Measurements from ENCODE around the gene ANKRD55.
"Not testable (repeated sequence)": the region's sequence is repeated elsewhere in the genome, so short reads cannot be mapped to it uniquely, and the experiment has no call there.

ANKRD55 gene

DNA sequence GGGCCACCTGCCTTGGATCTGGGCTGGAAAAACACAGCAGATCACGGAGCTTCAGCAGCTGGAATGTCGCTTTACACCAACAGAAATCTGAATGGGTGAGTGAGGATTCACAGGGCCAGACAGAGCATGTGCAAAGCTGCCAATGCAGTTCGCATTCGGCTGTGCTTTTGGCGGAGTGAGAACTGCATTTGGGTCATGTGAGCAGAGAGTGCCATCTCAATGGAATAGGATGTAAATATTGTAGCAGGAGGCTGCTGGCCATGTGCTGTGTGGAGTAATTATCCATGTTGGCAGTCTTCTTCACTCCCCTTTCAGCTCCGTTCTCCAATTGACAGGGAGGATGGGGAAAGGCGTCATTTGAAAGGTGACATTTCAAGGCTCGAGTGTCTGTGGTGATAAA is at the start of gene ANKRD55:
ANKRD55 (minus strand) TSS at position 101 of the 400 bp plus-strand sequence. CDS start 417 bp downstream, outside the sequence.
- FAIRE-seq = no peak
- DNase-seq (ENCODE audit: insufficient read length, low spot score) = no peak
- no peak for TF ChIP-seq POLR2A (IDR thresholded peaks at IDR 0.05; ENCODE audit: low read depth, low read length)

GRCh38 chr5:56282216-56282615 is 49.1 kb upstream of the ANKRD55 start:
- FAIRE-seq (no peak), DNase-seq (ENCODE audit: insufficient read length, low spot score) (no peak)
- TF ChIP-seq POLR2A (IDR thresholded peaks at IDR 0.05; ENCODE audit: low read depth, low read length) = no peak

- FAIRE-seq (no peak), DNase-seq (ENCODE audit: insufficient read length, low spot score) (no peak)
- TF ChIP-seq POLR2A (IDR thresholded peaks at IDR 0.05; ENCODE audit: low read depth, low read length) = no peak
Measured at GRCh38 chr5:56281489-56282165, 48.5 kb upstream of the ANKRD55 start.

DNA sequence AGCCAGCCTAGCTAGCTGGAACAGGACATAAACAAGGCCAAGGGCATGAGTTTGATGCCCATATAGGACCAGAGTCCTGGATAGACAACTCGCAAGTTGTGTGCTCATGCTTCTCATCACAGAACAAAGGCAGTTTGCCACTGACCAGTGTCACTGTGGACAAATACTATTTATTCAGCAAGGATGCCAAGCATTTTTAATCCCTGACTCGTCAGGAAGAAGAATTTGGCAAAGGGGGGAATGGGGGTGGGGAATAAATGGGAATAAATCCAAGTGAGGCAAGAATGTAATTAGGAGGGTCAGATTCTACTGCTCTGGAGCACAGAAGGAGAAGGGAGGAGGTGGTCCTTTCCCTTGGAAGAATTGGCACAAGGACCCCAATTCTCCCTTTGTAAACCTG is 46.8 kb upstream of the ANKRD55 start:
- no peak for TF ChIP-seq POLR2A (IDR thresholded peaks at IDR 0.05; ENCODE audit: low read depth, low read length)
- peak; percentile 28 for DNase-seq (ENCODE audit: insufficient read length, low spot score)
- FAIRE-seq = no peak

DNA sequence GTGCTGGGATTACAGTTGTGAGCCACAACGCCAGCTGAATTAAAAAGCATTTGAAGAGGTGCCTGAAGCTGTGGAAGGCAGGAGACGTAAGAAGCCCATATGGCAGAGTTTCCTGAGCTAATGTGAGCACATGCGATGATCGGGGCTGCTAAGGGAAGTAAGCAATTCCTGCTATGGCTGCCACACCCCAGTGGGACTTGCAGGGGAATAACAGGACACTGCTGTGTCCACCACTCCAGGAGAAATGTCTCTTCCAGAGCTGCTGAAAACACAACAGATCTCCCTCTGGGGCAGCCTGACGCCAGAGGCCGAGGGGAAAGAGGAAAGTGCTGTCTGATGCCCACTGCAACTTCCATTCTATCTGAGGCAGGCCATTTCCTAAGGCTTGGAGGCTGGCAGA is 46.2 kb upstream of the ANKRD55 start:
- DNase-seq (ENCODE audit: insufficient read length, low spot score) = no peak
- no peak for FAIRE-seq
- no peak for TF ChIP-seq POLR2A (IDR thresholded peaks at IDR 0.05; ENCODE audit: low read depth, low read length)

DNA sequence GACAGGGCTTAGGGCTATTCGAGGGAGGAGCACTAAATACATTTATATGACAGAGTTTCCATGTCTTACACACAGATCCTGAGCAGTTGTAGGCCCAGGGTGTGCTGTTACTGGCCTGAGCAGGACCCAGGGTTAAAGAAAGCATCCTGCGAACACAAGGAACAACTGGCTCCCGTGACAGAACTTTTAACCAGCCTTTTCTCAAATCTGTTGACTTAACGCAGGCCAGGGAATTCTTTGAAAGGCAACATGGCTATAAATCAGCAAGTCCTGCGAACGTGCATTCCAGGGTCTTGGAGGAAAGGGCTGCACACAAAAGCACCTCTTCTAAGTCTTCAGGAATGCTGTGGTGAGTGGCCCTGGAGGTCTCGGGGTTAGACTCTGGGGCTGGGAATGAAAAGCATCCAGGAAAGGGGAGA is 45.2 kb upstream of the ANKRD55 start:
- peak; percentile 12 for DNase-seq (ENCODE audit: insufficient read length, low spot score)

GRCh38 chr5:56277573-56277972 is 44.4 kb upstream of the ANKRD55 start:
- DNase-seq (ENCODE audit: insufficient read length, low spot score) = no peak
- FAIRE-seq = no peak
- TF ChIP-seq POLR2A (IDR thresholded peaks at IDR 0.05; ENCODE audit: low read depth, low read length) = no peak

More for the DNA sequence above, 45.2 kb upstream of the ANKRD55 start:
- no peak for FAIRE-seq
- no peak for TF ChIP-seq POLR2A (IDR thresholded peaks at IDR 0.05; ENCODE audit: low read depth, low read length)

DNA sequence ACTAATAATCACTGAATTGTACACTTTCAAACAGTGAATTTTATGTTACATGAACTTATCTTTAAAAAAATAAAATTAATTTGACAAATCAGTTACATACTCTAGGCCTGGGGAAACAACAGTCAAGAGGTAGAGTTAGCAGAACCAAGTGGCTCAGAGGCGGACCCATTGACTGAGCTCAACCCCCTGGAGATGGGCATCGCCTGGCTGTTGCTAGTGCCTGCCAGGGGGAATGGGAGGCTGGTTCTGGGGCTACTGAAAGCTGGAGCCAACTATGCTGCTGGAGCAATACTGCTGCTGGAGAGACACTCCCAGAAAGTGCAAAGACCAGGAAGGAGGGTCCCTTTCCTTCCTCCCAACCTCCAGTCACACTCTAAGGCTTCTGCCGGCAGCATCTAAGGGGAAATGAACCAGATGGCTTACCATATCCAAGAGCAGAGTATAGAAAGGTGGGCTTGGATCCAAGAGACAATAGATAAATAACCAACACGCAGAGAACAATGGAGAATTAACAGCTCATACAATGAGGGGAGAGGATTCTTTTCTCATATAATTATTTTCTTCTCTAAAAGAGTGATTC is 40.3 kb upstream of the ANKRD55 start:
- no peak for FAIRE-seq
- DNase-seq (ENCODE audit: insufficient read length, low spot score) = no peak
- no peak for TF ChIP-seq POLR2A (IDR thresholded peaks at IDR 0.05; ENCODE audit: low read depth, low read length)

DNA sequence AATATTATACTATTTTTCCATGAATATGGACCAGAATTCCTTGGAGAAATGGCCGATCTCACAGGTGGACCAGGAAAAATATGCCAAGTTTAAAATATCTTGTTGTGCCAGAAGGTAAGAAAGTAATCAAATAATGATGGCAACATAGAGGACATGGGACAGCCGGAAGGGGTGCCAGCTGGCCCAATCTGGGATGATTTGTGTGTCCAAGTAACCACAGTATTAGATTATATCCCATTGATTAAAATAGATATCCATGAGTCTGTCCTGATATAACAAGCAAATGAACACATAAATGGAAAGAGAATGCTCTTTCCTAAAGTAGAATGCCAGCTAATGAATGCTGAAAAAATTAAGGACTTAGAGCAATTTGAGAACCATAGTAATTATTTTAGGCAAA is 39.6 kb upstream of the ANKRD55 start:
- no peak for FAIRE-seq
- no peak for DNase-seq (ENCODE audit: insufficient read length, low spot score)
- no peak for TF ChIP-seq POLR2A (IDR thresholded peaks at IDR 0.05; ENCODE audit: low read depth, low read length)

DNA sequence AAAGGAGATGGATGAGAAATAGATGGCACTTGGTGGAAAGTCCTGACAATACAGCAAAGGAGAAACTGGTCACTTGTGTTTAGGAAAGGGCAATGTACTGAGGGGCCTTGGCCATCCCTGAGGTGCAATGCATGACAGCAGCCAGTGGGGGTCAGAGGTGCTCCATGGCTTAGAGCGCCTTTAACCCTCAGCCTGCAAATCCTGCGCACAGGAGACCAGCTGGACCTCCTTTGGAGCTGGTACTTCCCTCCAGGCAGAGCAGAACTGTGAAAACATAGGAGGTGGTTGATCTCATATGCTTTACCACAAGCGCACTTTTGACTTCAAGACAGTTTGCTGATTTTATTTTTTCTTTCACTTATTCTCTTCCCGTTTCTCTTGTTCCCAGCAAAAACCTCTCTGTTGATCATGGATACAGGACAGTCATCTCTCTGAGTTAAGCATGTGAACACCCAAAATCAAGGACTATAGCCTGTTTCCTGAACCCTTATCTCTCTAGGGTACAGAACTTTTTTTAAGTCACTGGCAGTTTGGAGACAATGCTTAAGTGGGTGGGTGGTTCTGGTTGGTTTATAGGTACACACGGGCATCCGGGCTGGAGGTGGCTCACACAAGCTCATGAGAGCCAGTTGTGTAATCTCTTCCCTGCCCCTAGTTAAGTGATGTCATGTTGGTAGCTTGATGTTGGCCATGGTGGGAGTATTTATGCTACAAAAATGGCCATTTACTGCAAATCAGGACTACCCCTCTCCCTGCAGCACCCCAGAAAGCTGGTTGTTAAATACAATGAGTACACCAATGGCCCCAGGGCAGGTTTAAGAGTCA is 37.6 kb upstream of the ANKRD55 start:
- DNase-seq (ENCODE audit: insufficient read length, low spot score) (peak; percentile 49), FAIRE-seq (no peak)
- TF ChIP-seq POLR2A (IDR thresholded peaks at IDR 0.05; ENCODE audit: low read depth, low read length) = no peak

DNA sequence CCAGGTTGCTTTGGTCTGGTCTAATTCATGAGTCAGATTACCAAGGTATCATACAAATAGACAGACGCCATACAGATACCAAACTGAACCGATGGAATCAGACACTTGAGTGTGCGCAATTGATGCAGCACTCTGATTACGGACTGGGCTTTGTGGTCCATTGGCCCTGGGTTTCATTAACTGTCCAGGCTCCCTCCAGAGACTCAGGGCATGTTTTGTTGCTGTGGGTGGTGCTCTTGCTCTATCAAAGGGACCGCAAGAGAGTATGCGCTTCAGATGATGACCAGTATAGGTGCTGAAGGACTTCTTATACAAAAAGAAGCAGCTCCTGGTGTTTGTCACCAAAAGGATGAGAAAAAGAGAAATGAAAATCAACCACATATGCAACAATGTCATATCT is 36.9 kb upstream of the ANKRD55 start:
- no peak for TF ChIP-seq POLR2A (IDR thresholded peaks at IDR 0.05; ENCODE audit: low read depth, low read length)
- DNase-seq (ENCODE audit: insufficient read length, low spot score) (no peak), FAIRE-seq (no peak)

- no peak for TF ChIP-seq POLR2A (IDR thresholded peaks at IDR 0.05; ENCODE audit: low read depth, low read length)
- no peak for DNase-seq (ENCODE audit: insufficient read length, low spot score)
- FAIRE-seq = no peak
Measured at GRCh38 chr5:56269216-56269927, 36.2 kb upstream of the ANKRD55 start.

DNA sequence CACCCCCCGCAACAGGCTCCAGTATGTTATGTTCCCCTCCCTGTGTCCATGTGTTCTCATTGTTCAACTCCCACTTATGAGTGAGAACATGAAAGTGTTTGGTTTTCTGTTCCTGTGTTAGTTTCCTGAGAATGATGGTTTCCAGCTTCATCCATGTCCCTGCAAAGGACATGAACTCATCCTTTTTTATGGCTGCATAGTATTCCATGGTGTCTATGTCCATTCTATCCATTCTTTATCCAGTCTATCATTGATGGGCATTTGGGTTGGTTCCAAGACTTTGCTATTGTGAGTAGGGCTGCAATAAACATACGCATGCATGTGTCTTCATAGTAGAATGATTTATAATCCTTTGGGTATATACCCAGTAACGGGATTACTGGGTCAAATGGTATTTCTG is 35.6 kb upstream of the ANKRD55 start:
- not testable (repeated sequence) for DNase-seq (ENCODE audit: insufficient read length, low spot score); FAIRE-seq

DNA sequence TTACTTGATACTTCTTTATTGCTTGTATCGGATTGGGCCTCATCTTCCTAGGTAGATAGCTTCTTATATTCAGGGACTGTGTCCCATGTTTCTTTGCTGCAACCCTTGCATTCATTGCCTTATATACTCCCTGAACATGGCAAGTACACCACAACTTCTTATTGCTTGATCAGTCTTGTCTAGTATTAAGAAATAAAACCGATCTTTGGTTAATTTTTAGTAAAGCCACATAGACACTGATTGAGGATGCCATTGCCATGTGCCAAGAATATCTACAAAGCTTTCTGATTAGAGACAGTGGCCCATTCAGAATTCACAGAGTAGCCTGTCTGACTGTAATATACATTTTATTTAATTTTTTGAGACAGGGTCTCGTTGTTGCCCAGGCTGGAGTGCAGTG is 34.7 kb upstream of the ANKRD55 start:
- DNase-seq (ENCODE audit: insufficient read length, low spot score) (no peak), FAIRE-seq (no peak)
- no peak for TF ChIP-seq POLR2A (IDR thresholded peaks at IDR 0.05; ENCODE audit: low read depth, low read length)

Measured in H54 (cell line).